Activated CD4-positive, alpha-beta T cell treated with anti-CD3 and anti-CD28 coated beads, Interleukin-2, amount 50 U/mL, for 48 hours (primary cell): Measurements from ENCODE around the gene TRDN.
"Not testable (repeated sequence)": the region's sequence is repeated elsewhere in the genome, so short reads cannot be mapped to it uniquely, and the experiment has no call there.

ENCODE experiments used
- DNase-seq, 2 experiments: peaks; one replicate each; pipeline ENCODE4 v3.0.0-alpha.2; 2020

TRDN gene

GRCh38 chr6:123562264-123562663, 74.5 kb downstream of the TRDN start:
- DNase-seq, result no peak

DNA sequence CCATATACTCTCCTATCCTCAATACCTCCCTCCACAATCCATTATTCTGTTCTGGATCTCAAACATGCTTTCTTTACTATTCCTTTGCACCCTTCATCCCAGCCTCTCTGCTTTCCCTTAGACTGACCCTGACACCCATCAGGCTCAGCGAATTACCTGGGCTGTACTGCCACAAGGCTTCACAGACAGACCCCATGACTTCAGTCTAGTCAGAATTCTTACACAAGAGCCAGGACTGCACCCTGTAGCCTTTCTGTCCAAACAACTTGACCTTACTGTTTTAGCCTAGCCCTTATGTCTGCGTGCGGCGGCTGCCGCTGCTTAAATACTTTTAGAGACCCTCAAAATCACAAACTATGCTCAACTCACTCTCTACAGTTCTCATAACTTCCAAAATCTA, 76.9 kb downstream of the TRDN start:
- not testable (repeated sequence) for DNase-seq

- DNase-seq, result not testable (repeated sequence)
Measured at GRCh38 chr6:123557474-123557873, 79.3 kb downstream of the TRDN start.

DNA sequence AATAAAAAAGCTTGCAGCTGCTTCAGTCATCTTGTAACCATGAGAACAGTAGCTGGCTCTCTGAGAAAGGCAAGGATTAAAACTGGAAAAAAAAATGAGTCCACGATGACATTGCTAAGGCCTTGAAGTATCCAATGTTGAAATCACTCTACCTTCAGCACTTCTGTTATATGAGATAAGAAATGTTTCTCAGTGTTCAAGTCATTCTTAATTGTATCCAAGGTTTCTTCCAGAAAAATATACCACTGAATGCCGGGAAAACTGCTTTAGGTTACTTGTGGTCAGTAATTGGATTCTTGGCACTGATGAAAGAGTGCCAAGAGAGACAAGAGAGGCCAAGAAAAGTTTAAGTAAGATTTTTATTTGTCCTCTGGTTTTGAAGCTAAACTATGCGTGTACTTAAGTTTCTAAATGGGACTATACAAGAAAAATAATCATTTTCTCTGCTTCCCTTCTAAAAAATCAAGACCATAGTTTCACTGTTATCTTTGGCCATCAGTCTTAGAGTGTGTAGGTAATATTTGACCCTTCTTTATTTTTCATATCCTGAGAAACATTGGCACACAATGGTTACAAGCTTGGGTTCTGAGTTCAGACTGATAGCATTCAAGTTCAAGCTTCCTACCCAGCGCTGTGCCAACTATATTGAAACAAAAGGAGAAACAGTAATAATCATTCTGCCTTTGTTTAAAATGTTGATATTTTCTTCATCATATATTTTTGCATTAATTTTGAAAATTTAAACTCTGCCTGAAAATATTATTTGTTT, 84.6 kb downstream of the TRDN start:
- no peak for DNase-seq

GRCh38 chr6:123550052-123550617, 86.6 kb downstream of the TRDN start:
- no peak for DNase-seq

GRCh38 chr6:123549476-123549875, 87.3 kb downstream of the TRDN start:
- no peak for DNase-seq

- DNase-seq, result no peak
Measured at GRCh38 chr6:123547216-123547978, 89.4 kb downstream of the TRDN start.

DNA sequence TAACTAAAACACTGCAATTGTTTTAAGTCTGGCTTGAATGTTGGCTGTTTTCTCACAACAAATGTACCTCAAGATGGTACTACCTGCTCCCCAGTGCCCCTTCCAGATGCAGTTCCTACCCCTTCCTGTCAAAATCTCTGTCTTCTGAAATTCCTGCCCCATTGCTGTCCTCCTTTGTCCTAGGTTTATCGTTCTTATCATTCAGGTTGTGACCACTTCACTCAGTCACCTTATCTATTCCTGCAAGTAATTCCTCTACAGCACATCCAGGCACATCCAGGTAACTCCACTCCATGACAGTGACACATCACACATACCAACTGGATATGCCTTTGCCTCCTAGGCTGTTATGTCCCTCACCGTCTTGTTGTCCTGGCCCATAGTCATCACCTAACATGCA, 90.2 kb downstream of the TRDN start:
- DNase-seq, result no peak

DNA sequence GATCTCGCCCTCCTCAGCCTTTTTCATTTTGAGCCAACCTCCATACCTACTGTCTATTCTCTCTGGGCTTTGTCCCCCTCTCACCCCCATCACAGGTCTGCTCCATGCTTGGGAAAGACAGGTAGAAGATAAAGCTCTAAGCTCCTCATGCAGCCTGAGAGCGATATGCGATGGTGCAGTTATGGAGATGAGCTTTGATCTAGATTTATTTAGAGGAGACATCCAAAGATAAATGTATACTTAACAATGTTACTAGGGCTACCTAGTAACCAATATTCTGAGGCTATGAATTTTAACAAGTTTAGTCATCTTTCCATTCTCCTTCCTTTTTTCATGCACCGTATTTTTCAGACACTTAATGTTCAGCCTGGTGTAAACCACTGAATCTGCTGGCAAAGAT, 95.3 kb downstream of the TRDN start:
- DNase-seq, result no peak

- DNase-seq, result no peak
Measured at GRCh38 chr6:123533862-123534648, 102.7 kb downstream of the TRDN start.

GRCh38 chr6:123529843-123530242, 106.9 kb downstream of the TRDN start:
- DNase-seq, result no peak

DNA sequence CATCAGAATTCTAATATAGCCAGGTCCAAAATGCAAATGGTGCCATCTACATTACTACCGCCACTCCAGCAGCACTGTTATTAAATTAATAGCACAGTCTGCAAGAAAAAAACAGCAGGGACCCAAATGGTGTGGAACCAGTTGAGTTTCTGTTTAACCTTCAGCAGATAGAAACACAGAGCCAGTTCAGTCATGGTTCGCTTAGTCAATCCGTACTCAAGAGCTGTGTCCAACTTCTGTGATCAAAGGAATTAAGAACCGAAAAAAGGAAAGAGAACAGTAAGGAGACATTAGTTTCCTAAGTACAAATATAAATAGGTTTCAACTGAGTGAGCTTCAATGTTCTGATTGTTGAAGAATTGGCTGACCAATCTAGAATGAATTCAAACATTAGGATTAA, 107.7 kb downstream of the TRDN start:
- no peak for DNase-seq

GRCh38 chr6:123527406-123527805, 109.3 kb downstream of the TRDN start:
- DNase-seq, result no peak

DNA sequence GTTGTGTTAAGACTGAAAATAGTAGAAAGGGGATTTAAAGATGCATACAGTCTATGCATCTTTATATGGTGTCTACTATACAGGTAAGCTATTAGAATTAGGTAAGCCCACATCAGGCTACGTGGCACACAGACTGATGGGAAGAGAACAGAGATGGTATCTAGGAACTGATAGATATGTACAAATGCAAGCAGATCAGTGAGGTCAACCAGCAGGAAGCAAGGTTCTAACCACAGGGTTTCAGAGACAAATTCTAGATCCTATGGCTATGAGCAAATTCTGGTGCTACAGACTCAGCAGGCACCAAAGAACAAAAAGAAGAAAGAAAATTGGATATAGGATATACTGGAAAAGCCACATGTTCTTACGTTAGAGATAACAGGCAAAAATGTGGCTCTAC, 110.6 kb downstream of the TRDN start:
- no peak for DNase-seq

DNA sequence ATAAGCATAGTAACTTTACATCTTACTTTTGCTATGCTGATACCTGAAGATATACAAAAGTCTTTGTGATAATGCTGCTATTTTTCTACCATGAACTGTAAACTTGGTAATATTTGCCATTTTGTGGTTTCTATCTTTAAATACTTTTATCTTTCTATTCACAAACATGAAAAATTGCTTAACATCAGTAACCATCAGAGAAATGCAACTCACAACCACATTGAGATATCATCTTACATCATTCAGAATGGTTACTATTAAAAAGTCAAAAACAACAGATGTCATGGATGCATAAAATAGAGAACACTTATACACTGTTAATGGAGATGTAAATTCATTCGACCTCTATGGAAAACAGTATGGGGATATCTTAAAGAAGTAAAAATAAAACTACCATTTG, 112.0 kb downstream of the TRDN start:
- no peak for DNase-seq

DNA sequence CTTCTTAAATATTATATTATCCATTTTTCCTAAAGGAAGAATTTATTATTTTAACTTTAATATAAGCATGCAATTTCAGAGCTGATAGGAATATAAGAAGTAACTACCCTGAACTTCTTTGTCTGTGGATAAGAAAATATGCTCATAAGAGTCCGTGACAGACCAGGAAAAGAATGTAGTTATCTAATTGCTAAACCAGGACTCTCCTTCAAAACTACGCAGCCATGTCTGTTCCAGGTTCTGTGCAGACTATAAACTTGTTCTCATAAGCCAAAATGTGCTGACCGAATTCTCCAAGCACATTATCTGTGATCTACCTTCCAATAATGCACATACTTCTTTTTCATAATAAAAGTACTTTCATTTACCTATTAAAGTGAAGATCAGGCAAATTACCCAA, 116.5 kb downstream of the TRDN start:
- DNase-seq, result no peak

- no peak for DNase-seq
Measured at GRCh38 chr6:123519189-123519505, 117.6 kb downstream of the TRDN start.

DNA sequence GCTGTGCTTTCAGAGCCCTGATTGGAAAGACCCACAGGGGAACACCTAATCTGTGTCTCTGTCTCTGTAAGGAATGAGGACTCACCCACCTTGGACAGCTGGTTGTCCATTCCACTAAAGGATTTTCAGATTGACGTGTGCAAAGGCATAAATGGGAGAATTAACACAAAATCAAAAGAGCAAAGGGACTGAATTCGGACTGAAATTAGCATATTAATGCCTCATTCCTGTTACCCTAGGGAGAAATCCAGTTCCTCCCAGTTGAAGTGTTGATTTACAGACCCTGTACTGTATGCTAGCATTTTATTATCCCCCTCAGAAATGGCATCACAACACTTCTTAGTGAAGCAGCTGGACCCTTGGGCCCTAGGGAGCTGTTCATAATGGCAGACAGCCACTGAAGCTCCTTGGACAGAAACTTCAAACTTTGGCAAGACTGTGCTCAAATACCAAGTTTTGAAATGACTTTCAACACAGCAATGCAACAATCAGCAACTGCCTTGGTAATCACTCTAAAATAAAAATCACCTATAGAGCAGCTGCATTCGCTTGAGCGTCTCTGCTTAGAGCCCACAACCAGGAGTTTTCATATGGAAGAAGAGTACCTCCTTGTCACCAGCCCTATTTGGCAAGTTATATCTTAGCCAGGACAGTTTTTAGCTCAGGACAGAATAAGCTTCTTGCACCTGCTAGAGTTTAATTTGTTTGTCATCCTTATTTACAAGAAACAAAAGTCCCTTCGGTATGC, 118.1 kb downstream of the TRDN start:
- no peak for DNase-seq

DNA sequence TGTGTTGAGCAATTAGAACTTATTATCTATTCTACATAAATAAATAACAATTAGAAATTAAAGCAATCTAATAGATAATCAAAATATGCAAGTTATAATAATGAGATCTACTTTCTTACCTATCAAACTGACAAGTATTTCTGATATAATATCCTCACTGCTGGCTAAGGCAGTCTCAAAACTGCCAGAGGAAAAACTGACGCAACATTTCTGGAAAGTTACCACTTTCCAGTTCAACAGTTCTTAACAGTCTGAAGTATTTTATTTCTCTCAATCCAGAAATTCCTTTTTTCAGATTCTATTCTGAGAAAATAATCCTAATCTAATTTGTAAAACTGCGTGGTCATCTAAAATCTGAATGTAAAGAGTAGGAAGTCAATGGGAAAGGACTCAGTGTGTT, 121.0 kb downstream of the TRDN start:
- no peak for DNase-seq

DNA sequence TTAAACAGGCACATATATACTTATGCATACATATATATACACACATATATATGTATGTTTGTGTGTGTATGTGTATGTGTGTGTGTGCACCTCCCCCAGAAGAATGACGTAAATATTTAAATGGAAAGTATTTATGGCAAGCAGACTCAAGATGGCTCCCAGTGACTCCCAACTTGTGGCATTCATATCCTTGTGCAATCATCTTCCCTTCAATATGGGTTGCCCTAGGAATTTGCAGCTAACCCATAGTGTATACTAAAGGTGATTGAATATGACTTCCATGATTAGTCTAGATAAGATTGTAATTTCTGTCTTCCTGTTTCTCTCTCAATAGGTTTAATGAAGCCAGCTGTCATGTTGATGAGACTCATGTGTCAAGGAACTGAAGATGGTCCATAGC, 127.6 kb downstream of the TRDN start:
- DNase-seq, result no peak

DNA sequence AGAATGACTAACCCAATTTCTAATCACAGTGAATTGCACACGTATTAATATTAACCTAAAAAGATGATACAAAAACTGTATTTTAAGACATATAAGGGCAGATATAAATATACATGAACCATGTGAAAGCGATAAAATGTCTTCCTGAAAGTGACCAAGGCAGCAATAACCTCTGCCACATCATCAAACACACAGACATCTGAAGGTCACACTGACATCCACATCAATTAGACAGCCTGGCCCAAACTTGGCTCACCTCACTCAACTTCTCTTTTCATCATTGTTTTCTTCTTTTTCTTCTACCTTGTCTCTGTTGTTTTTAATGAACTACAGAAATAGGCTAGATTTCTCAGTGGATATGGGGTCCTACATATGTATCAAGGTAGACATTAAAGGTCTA, 128.5 kb downstream of the TRDN start:
- DNase-seq, result no peak

DNA sequence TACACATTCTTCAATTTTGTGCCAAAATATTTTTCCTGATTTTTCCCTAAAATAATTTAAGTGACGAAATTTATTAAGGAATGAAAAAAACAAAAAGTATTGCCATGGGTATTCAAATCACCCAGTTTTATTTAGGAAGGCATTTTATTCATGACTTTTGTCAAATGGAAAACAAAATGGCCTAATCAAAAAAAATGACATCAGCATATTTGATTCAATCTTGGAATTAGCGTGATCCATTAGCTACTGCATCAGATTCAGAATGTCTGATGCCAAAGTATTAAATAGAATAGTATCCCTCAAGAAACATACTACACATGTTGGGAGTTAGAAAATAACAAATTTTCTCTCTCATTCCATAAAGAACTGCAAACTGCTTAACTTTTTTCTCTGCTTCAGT, 129.2 kb downstream of the TRDN start:
- DNase-seq, result no peak

GRCh38 chr6:123503619-123504018, 133.1 kb downstream of the TRDN start:
- no peak for DNase-seq
